ENCODE measurements around the gene RHPN2.
"Not testable (repeated sequence)": the region's sequence is repeated elsewhere in the genome, so short reads cannot be mapped to it uniquely, and the experiment has no call there.

RHPN2 gene

DNA sequence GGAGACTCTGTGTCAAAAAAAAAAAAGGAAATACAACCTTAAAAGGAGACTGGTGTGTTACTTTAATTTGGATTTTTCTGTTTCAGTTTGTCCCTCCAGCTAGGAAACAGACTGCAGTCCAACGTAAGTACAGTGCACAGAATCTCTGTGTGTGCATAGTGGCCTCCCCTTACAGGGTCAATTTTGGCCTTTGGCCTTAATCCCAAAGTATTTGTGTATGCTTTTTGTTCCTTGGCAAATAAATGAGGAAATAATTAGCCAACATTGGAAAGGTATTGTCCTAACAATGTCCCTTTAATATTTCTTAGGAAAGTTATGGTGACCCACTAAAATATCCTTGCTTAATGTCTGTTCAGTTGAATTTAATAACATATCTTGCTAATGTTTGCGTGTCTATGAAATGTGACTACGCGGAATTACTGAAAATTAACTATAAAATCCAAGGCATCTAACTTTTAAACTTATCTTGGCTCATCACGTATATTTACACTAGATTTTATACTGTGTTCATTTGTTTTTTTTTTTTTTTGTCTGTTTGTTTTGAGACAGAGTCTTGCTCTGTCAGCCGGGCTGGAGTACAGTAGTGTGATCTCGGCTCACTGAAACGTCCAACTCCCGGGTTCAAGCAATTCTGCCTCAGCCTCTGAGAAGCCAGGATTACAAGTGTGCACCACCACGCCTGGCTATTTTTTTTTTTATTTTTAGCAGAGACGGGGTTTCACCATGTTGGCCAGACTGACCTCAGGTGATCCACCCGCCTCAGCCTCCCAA lies 39.0 kb downstream of the RHPN2 start:
- not testable (repeated sequence) for DNase-seq

DNA sequence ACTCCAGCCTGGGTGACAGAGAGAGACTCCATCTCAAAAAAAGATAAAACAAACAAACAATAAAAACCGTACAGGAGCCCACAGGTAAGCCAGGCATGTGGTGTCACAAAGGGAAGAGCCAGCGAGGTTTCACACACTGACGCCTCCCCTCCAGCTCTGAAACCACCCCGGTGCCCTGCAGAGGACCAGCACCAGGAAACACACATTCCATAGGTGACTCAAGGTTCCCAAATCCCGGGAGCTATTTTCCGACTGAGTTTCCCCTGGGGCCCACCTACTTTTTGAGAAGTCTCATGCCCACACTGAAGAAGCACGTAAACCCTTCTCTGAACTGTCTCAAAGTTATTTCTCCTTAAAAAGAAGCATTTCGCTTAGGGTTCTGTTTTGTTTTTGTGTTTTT lies 40.3 kb downstream of the RHPN2 start:
- no peak for DNase-seq

DNA sequence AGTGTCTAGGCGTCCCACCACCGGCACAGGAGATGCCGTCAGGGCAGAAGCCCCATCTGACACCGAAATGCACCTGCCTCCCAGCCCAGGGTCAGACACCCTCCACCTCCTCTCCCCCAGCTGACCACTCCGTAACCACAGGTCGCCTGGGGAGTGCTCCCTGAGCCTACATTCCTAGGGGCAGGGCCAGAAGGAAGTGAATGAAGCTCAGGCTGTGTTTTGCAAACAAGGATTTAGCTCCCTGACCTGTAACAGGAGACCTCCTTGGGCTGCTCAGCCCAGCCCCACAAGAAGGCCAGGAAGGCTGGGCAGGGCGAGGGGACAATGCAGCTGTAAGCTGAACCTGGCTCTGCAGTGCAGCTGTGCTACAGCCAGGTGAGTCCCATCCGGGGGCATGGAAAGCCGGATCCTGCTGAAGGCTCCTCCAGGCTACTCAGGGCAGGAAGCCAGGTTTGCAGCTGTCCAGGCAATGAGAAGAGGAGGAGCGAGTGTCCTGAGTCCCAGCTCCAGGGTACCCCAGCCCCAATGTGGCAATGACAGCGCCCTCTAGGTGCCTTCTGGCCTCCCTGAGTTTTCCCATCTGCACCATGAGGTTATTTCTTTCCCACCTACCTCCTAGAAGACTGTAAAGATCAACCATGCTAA lies 42.1 kb downstream of the RHPN2 start:
- no peak for DNase-seq

DNA sequence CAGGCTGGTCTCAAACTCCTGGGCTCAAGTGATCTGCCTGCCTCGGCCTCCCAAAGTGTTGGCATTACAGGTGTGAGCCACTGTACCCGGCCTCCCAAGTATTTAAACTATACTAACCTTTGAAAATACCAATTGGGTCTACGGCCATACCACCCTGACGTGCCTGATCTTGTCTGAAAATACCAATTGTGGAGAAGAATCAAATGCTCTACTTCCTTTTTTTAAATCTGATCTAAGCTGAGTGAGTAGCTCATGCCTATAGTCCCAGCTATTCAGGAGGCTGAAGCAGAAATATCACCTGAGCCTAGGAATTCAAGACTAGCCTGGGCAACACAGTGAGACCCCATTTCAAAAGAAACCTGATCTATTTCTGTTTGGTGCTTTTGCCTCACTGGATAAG lies 53.8 kb downstream of the RHPN2 start:
- DNase-seq: not testable (repeated sequence)

GRCh38 chr19:33008738-33009137 lies 56.0 kb downstream of the RHPN2 start:
- DNase-seq: no peak

DNA sequence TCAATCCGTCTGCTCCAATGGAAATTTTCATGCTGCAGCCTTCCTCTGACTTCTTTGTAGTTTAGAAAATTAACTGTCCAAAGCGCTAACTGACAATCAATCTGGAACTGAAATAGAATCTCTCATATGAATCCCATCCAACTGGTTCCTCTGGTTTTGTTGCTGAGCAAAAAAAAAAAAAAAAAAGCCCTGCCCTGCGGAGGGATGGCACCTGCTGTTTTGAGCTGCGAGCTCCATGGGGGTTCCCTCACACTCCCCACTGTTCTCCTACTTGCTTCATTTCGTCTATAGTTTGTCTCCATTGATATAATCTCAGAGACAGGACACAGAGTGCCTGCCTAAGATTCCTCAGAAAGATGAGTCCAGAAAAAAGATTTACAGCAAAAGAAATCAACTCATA lies 59.2 kb downstream of the RHPN2 start:
- no peak for DNase-seq

DNA sequence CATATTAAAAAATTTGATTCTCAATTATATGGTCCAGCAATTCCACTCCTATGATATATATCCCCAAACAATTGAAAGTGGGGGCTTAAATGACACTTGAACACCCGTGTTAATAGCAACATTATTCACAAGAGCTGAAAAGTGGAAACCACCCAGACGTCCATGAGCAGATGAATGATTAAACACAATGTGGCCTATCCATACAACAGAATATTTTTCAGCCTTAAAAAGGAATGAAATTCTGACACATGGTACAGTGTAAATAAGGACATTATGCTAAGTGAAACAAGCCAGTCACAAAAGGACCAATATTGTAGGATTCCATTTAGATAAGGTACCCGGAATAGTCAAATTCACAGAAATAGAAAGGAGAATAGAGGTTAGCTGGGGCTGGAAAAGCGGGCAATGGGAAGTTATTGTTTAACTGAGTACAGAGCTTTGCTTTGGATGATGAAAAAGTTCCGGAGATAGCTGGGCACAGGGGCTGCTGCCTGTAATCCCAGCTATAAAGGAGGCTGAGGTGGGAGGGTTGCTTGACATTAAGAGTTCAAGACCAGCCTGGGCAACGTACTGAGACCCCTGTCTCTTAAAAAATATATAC lies 61.2 kb downstream of the RHPN2 start:
- not testable (repeated sequence) for DNase-seq

DNA sequence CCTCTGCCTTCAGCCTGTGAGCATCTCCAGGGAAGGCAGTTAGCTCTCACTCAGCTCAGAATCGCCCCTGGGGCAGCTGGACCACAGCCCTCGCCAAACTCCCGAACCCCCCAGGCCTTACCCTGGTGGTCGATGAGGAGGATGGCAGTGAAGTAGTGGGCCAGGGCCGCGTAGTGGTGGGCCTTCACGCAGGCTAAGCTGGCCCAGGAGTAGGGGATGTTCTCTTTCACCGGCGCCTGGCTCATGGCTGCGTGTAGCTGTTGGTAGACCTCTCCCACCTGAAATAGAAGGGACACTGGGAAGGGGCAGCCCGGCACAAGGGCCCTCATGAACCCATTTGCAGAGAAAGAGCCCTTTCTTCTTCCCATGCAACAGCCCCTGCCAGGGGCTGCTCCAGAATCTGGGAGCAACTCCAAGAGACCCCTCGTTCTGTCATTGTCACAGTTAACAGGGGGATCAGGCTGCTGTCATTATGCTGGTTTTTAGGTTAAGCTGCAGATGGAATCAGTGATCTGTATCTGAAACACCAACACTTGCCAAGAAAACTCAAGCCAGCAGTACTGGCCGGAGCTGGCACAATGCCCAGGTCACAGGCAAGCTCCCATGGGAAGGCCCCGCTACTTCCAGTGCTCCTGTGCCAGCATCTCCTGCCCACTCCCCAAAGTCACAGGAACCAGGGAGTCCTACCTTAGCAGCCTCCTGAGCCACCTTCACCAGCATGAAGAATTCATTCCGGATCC lies 62.4 kb downstream of the RHPN2 start:
- not testable (repeated sequence) for DNase-seq

DNA sequence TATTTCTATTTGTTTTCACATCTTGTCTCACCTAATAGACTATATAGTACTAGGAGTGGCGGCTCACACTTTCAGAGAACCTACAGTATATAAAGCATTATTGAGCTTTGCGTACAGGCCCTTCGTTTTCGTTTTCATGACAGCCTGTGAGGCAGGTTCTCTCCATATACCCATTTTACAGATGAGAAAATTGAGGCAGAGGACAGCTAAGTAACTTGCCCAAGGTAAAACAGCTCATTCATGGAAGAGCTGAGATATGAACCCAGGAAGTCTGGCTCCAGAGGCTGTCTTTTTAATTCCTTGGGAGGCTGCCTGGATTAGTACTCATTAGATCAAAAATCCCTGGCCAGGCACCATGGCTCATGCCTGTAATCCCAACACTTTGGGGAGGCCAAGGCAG lies 63.8 kb downstream of the RHPN2 start:
- DNase-seq: no peak

DNA sequence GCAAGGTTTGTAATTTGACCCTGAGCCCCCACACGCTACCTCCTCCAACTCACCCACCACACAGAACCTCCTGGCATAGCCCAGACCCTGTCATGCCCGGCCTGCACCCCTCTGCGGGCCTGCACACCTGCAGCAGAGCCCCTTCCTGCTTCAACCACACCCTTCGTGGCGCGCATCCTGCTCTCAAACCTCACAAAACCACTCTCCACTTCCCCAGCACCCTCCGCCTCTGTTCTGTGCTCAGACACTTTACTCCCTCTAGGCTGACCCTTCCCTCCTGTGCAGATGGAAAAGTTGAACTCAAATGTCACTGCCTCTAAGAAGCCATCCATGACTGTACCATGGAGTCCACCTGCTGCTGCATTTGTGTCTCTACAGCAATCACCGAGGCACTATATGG lies 64.2 kb downstream of the RHPN2 start:
- no peak for DNase-seq

GRCh38 chr19:32998722-32999121 lies 66.0 kb downstream of the RHPN2 start:
- no peak for DNase-seq

GRCh38 chr19:32997716-32998355 lies 66.9 kb downstream of the RHPN2 start:
- DNase-seq: no peak

DNA sequence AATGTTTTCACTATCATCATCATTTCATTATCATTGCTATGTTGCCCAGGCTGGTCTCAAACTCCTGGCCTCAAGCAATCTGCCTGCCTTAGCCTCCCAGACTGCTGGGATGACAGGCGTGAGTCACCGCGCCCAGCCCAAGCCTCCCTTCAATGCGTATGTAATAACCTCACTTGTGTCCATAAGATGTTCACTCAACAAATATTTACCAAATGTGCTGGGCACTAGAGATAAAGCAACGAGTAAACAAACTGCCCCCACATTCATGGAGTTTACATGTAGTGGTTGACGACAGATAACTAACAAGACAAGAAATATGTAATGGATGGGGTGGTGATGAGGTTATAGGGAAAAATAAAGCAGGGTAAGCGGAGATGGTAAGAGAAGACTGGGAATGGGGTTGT lies 67.6 kb downstream of the RHPN2 start:
- DNase-seq: not testable (repeated sequence)

DNA sequence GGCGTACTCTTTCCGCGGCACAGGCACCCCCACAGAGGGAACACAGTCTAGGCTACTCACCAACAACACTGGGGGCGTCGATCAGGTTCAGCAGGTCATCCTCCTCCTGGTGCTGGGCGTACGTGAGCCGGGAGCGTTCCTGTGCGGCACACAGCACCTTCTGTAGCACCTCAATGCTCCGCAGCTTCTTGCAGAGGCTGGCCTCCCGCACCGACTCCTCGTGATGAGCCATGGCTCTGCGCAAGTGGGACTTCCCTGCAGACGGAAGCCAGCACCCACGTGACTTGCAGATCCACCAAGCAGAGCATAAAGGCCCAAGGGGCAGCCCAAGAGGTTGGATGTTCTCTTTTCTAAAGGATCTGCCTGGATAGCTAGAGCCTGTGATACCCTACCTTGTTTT lies 68.7 kb downstream of the RHPN2 start:
- DNase-seq: not testable (repeated sequence)

DNA sequence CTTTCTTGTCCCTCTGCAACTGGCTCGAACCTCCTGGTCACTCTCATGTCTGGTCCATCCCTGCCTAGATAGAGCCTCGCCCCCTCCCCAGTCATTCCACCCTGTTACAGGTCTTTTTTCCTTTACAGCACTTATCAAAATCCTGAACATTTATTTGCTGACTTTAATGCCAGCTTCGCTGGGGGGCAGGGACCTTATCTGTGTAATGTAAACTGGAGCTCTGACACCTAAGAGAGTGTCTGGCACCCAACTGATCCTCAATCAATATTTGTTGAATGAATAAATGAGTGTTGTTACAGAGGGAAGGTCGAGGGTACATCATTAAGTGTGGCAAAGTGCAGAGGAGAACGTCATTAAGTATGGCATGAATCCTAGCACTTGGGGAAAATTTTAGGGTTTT lies 76.0 kb downstream of the RHPN2 start:
- no peak for DNase-seq

- not testable (repeated sequence) for DNase-seq
Observed at GRCh38 chr19:32988254-32988653, 76.4 kb downstream of the RHPN2 start.

DNA sequence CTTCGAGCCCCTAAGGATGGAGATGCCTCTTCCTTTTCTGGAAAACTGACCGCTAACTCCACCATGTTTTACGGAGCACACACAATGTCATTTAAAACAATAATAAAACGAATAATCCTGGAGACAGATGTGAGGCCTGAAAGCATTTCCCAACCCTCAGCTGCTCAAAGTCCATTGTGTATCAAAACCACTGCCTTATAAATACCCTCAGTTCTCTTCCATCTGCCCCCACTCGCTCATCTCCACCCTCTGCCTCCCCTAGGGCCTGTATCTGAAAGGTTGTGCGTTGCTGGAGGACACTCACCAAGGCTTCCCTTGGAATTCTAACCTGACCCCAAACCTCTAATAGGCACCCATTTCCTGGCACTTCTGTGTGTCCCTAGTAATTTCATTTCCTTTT lies 82.2 kb downstream of the RHPN2 start:
- DNase-seq: not testable (repeated sequence)

DNA sequence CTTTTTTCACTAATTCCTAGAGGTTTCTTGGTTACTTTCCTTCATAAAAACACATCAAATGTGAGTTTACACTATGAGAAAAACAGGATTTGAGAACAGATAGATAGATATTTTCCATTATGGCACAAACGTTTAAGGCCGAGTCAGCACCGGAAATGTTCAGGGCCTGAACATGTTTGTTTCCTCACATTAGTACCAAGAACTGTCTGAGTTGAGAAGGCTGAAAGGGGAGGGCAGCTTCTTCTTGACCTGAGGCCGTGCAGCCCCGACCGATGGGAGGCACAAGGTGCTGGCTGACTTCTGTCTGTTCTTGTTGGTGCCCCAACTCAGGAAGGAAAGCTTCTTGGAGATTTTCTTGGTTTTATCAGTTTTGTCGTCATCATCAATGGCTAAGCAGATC lies 84.9 kb downstream of the RHPN2 start:
- DNase-seq: not testable (repeated sequence)

- not testable (repeated sequence) for DNase-seq
Observed at GRCh38 chr19:32977813-32978212, 86.9 kb downstream of the RHPN2 start.

DNA sequence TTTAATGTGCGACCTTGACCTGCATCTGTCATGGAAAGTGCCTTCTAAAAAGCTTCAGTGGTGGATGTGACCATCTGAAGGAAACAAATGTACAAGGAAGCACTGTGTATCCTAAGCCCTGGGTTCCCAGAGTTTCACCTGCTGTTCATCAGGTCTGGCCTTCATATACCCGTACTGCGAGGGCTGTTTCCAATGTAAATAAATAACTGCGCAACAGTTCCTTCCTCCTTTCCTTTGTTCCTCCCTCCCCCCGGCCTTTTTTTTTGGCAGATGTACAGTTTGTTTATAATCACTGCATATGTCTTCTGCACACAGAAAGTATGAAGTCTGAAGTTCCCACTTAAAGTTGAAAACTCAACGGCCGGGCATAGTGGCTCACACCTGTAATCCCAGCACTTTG lies 87.4 kb downstream of the RHPN2 start:
- DNase-seq: no peak

GRCh38 chr19:32976223-32976805 lies 88.4 kb downstream of the RHPN2 start:
- peak; percentile 58 for DNase-seq

- peak; percentile 99 for DNase-seq
Observed at GRCh38 chr19:32971715-32972540, 92.8 kb downstream of the RHPN2 start, which contains the start of the genes CEP89 and FAAP24. Gene CEP89, minus strand, starts transcription at chr19:32971958. Its CDS starts 84 bp downstream, at chr19:32971874. Gene FAAP24, plus strand, starts transcription at chr19:32972242. Its CDS starts 955 bp downstream, at chr19:32973197.

Data from HCEC 1CT (cell line).